Stimulated activated CD4-positive, alpha-beta T cell treated with anti-CD3 and anti-CD28 coated beads, Interleukin-2, amount 100 ng/mL, for 24 hours (primary cell): Measurements from ENCODE around the gene MOV10L1.

Source experiments
- DNase-seq, 2 donors: peaks; one replicate each; pipeline ENCODE4 v3.0.0-alpha.2; 2020

The MOV10L1 gene

DNA sequence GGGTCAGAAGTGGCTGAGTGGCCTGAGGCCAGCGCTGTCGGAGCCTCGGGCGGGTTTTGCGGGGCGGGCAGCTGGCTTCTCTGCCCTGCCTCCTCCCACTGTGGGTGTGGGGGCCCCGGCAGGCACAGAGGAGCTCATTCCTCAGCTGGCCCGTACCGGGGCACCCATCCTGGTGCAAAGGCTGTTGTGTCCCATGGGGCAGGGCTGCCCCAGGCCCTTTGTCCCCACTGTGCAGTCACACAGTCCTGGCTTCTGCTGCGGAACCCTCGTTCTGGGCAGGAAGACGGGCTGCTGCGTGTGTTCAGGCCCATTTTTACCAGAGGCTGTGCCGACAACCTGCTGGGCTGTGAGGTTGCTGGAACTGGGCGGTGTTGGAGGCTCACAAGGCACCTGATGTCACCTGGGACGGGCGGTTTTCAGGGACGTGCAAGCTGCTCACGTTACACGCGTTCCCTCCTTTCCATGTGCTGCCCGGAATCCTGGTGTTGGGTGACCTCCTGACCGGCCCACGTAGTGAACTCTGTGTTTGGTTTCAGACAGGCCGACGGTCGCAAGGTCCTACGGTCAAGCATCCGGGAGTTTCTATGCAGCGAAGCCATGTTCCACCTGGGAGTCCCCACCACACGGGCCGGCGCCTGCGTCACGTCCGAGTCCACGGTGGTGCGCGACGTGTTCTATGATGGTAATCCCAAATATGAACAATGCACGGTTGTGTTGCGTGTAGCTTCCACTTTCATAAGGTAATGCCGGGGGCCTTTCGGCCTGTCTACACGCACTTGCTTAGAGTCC lies 116.2 kb downstream of the MOV10L1 start:
- DNase-seq, result no peak

DNA sequence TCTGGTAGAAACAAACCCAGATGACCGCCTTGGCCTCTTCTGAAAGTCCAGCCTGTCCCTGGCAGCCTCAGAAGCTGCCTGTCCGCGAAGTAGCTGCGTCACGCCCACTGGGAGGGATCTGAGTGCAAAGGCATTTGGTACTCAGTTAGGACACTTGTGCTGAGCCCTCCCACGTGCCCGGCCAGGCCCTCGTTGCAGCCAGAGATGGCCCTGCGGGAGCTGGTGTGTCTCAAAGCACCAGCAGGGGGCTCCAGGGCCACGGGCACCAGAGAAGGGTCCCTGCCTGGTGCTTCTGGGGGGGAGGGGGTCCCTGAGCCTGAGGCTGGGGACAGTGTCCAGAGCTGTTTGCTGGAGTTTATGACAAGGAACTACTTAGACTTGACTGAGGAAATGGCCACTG lies 116.8 kb downstream of the MOV10L1 start:
- DNase-seq, result no peak

DNA sequence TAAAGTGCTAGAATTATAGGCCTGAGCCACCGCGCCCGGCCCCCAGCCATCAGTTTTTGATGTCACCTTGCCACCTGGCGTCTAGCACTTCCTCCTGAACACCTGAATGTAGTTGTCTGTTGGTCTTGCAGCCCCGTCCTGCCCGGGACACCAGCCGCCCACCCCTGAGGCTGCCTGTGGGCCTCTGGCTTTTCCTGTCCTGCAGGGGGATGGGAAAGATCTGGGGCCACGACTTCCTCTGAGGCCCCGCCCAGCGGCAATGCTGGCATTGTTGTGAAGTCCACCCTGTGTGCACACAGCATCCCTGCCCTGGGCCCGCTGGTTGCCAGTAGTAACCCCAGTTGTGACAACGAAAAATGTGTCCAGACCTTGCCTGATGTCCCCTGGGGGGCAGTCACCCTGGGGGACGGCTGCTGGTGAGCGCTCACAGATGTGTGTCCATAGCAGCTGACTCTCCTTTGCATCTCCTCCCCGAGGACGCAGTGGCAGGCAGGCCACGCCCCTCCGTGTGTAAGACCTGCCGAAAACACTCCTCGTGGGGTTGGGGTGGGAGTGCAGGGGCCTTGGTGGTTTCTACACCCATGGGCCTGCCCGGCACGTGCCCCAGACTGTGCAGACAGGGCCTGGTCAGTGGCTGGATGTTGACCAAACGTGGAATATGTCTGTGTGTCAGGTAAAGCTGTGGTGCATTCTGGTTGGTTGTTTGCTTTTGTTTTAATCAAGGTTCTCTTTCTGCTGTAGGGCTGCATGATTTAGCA lies 117.8 kb downstream of the MOV10L1 start:
- DNase-seq, result no peak

DNA sequence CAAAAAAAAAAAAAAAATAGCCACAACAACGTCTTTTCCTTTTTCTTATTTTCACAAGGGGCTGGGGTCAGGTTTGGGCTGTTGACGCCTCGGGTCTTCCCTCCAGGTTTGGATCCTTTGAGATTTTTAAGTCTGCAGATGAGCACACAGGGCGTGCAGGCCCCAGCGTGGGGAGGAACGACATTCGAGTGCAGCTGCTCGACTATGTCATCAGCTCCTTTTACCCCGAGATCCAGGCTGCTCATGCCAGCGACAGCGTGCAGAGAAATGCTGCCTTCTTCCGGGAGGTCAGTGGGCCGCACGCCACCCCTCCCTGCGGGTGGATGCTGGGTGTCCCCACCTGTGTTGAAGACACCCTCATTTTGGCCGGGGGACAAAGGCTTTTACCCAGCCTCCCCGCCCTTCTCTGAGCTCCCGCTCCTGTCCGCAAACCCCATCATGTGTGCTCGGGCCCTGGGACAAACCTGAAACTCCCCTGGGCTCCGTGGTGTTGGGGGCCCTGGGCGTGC lies 118.7 kb downstream of the MOV10L1 start:
- DNase-seq, result no peak

DNA sequence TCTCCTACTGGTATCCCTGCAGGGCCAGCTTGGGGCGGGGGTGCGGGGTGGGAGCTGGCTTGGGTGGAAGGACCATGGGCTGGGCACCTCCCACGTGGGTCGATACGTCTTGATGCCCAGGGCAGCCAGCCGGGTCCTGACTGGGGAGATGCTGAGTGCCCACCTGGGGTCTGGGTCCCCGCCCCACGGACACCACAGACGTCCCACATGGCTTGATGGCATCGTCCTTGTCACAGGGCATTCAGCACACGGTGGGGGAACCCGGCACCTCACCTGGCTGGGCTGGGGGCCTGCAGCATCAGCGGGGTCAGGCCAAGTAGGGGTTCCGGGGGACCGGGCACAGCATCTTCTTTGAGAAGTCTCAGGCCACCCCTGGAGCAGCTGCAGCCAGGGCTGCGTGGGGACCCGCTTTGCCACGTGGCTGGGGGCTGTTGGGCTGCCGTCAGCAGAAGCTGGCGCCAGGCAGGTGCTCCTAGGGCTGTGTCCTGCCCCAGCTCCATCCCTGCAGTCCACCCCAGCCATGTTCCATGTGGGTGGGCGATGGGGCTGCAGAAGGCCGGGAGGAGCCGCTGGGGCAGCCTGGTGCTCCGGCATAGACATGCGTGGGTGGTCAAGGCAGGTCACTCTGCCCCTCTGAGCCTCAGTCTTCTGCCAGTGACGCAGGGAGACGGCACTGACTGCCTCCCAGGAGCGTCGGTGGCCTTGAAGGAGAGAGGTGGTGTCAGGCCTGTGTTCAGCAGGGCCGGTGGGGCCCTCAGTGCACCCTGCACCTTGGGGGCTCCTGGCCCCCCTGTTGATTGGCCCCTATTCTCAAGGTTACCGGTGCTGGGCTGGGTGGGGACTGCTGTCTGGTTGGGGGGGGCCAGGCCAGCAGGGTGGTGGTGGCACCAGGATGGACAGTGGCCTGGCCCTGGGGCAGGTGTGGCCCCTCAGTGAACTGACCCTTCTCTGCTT lies 119.4 kb downstream of the MOV10L1 start:
- no peak for DNase-seq

DNA sequence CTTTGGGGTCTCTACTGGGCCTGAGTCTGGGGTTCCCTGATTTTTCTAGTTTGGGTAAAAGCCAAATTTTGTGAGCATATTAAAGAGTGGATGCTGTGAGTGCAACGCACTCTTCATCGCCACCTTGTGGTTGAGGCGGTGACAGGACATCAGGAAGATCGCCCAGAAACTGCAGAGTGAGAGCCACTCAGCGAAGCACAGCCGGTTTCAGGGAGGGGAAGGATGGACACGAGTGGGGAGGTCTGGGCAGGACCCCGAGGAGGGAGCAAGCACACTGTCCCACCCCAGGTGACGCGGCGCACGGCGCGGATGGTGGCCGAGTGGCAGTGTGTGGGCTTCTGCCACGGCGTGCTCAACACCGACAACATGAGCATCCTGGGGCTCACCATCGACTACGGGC lies 120.1 kb downstream of the MOV10L1 start:
- DNase-seq, result peak; percentile 76 to 78

DNA sequence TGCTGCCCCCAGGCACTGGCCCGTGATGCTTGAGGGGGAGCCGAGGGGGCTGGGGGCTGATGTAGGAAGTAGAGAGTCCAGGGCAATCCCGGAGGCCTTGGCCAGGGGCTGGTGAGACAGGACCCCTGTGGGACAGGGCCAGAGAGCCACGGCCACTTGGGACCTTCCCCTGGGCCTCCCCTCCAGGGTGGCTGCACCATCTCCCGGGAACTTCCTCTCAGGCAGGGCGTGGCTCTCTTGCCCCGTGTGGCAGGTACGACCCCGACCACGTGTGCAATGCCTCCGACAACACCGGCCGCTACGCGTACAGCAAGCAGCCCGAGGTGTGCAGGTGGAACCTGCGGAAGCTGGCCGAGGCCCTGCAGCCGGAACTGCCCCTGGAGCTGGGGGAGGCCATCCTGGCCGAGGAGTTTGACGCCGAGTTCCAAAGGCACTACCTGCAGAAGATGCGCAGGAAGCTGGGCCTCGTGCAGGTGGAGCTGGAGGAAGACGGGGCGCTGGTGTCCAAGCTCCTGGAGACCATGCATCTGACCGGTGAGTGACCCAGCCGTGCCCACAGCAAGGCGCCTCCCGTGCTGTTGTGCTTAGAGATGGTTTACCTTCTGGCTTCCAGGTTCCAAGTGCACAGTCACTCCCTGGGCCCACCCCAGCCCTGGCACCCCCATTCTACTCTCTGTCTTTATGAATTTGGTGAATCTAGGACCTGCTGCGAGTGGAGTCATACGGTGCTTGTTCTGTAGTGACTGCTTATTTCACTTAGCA lies 120.8 kb downstream of the MOV10L1 start:
- DNase-seq, result no peak

DNA sequence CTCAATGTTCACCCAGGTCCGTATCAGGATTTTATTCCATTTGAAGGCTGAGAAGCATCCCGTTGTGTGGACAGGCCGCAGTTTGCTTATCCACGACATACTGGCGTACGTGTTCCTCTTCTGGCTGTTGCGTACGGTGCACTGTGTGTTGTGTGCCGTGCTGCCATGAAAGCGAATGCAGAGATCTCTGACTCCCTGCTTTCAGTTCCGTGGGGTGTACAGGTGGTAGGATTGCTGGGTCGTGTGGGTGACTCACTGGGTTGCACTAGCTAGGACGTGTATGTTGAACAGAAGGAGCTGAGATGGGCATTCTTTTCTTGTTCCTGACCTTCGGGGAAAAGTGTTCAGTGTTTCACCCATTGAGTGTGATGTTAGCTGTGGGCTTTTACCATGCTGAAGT lies 121.3 kb downstream of the MOV10L1 start:
- DNase-seq, result no peak
